Activated CD4-positive, alpha-beta T cell treated with anti-CD3 and anti-CD28 coated beads for 4 hours (primary cell): ENCODE data around the gene DHRS4L2.
A peak's percentile ranks its signal among the peaks of the same experiment; 100 is the strongest.
"Not testable (repeated sequence)": the region's sequence is repeated elsewhere in the genome, so short reads cannot be mapped to it uniquely, and the experiment has no call there.

ENCODE experiments used
- DNase-seq, 2 donors: peaks; one replicate each; pipeline ENCODE4 v3.0.0-alpha.2; 2020

Gene DHRS4L2

GRCh38 chr14:23974041-23974440 is 14.7 kb upstream of the DHRS4L2 start:
- DNase-seq, result not testable (repeated sequence)

DNA sequence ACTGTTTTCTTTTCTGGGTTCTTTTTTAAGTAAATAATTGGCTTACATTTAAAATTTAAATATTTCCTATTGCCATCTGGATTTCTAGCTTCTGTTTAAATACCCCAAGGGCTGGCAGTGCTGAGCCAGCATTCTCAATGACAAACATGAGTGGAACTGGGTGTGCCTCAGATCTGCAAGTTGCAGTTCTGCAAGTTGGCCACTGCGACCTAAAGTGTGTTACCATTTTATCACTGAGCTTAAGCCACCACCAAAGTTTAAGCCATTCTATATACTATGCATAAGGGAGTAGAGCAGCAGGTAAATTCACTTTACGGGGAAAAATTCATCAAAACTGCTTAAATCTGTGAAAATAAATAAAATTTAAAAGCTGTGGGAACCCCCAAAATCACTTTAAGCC is 11.5 kb upstream of the DHRS4L2 start:
- not testable (repeated sequence) for DNase-seq

GRCh38 chr14:23981951-23982813 is 6.5 kb upstream of the DHRS4L2 start:
- not testable (repeated sequence) for DNase-seq

DNA sequence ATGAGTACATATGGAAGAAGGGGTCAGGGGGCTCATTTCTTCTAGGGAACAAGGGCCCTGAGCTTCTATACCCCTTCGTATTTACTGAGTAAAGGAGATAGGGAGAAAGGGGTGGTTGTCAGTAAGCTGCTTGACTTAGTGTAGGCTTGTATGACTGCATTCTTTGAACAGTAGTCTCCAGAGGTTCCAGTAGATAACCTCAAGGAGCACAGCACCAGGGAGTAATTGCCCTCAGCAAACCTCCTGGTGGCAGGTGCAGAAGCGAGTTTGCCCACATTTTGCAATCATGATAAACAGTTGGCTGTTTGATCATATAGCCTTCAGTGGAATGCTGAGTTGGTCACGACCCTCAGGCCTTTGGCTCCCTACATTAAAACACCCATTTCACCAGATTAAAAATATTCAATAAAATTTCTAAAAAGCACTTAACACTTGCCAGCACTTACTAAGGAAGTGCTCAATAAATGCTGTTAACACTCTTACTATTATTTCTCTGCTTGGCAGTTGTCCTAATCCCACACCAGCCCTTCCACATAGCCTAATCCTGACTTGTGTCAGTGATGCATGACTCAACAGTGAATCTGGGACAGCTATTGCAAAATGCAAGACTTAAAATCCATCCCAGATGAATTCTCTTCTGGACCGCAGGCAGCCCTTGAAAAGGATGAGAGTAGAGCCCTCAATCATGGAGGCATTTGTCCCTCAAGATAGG is 3.7 kb upstream of the DHRS4L2 start:
- DNase-seq, result no peak

- not testable (repeated sequence) for DNase-seq
These were observed 514 bp upstream of the DHRS4L2 start for GRCh38 chr14:23988223-23988606.

DNA sequence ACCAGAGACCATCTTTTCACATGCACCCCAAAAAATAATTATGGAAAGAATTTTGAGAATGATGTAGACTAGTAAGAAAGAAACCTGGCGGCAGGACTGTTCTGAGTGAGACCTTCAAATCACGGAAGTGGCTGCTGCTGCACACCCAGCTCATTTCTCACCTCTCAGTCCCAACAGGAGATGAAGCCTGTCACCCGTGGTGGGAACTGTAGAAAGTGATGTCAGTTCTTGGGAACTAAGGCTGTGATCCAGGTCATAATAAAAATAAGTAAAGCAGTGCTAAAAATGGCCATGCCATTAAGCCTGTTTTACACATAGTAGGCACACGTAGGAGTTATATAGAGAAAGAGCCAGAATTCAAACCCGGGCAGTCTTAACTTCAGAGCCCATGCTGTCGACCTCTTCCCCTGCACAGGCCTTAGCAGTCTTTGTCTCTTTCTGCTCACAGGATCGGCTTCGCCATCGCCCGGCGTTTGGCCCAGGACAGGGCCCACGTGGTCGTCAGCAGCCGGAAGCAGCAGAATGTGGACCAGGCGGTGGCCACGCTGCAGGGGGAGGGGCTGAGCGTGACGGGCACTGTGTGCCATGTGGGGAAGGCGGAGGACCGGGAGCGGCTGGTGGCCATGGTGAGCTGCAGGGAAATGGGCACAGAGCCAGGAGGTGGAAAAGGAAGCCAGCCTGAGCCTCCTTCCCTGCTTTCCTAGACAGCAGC is 1.2 kb downstream of the DHRS4L2 start:
- not testable (repeated sequence) for DNase-seq

- not testable (repeated sequence) for DNase-seq
These were observed 2.2 kb downstream of the DHRS4L2 start for GRCh38 chr14:23990961-23991360.

- DNase-seq, result not testable (repeated sequence)
These were observed 4.3 kb downstream of the DHRS4L2 start for GRCh38 chr14:23993042-23993441.

GRCh38 chr14:23996009-23996408 is 7.3 kb downstream of the DHRS4L2 start:
- not testable (repeated sequence) for DNase-seq

DNA sequence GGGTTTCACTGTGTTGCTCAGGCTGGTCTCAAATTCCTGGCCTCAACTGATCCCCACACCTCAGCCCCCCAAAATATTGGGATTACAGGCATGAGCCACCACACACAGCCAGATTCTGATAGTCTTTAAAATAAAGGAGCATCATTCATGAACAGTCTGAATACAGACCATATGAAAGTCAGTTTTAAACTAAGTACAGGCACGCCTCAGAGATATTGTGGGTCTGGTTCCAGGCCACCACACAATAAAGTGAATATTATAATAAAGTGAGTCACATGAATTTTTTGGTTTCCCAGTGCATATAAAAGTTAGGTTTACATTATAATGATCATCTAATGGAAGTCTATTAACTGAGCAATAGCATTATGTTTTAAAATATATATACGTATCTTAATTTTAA is 8.1 kb downstream of the DHRS4L2 start:
- DNase-seq, result not testable (repeated sequence)

GRCh38 chr14:23999640-24000039 is 10.9 kb downstream of the DHRS4L2 start:
- not testable (repeated sequence) for DNase-seq

DNA sequence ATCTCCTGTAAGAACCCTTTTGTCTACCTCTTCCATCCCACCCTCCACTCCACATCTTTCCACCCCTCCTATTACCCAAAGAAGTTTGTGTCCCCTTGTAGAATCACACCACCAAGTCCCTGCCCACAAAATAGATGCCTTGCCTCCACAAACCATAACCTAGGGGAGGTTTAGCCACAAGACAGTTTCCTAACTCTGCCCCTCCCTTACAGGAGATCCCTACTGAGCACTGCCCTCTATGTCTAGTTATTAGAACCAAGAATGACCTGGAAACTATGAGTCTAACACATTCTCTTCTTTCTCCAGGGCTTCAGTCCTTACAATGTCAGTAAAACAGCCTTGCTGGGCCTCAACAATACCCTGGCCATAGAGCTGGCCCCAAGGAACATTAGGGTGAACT is 12.3 kb downstream of the DHRS4L2 start:
- DNase-seq, result not testable (repeated sequence)

- not testable (repeated sequence) for DNase-seq
These were observed 12.9 kb downstream of the DHRS4L2 start for GRCh38 chr14:24001679-24002078.

- not testable (repeated sequence) for DNase-seq
These were observed 17.7 kb downstream of the DHRS4L2 start for GRCh38 chr14:24006471-24006816.

DNA sequence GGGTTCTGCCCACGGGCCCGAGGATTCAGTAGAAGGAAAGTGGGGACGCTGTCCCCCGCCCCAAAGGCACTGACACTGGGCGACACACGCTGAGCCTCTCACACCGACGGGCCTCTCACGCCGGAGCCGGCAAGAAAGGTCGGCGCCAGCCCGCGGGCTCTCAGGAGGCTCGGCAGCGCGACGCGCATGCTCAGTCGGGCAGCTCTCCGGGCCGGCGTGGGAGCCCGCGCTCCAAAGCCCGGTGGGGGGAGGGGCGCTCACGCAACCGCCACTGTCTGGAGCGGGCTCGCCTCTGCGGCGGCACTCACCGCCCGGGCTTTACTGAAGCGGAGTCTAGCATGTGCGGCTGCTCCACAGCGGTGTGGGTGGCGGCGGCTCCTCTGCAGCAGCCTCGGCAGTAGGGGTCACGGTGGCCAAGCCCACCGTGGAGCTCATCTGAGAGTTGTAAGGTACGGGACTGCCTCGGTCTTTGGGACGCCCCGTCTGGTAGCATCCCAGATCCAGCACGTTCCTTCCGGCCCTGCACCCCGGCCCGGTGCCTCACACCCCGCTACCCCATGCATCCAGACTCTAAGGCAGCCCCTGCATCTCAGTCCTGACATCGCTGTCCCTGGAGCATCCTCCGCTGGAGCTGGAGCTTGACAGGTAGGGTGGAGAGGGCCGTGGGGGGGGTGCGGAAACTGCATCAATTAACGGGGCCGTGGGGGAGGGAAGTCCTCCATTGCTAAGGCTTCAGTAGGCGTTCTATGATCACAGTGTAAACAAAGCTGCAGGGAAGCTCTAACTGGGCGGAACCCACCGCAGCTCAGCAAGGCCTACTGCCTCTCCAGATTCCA is 18.3 kb downstream of the DHRS4L2 start:
- DNase-seq, result peak; percentile 49 to 59

- no peak for DNase-seq
These were observed 22.3 kb downstream of the DHRS4L2 start for GRCh38 chr14:24011051-24011450.

- not testable (repeated sequence) for DNase-seq
These were observed 24.1 kb downstream of the DHRS4L2 start for GRCh38 chr14:24012726-24013273.

GRCh38 chr14:24013654-24014514 is 25.2 kb downstream of the DHRS4L2 start:
- peak; percentile 44 to 61 for DNase-seq

- DNase-seq, result not testable (repeated sequence)
These were observed 27.0 kb downstream of the DHRS4L2 start for GRCh38 chr14:24015745-24016144.

DNA sequence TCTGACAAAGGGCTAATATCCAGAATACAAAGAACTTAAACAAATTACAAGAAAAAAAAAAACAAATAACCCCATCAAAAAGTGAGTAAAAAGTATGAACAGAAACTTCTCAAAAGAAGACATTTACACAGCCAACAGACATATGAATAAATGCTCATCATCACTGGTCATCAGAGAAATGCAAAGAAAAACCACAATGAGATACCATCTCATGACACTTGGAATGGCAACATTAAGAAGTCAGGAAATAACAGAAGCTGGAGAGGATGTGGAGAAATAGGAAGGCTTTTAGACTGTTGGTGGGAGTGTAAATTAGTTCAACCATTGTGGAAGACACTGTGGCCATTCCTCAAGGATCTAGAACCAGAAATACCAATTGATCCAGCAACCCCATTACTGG is 30.2 kb downstream of the DHRS4L2 start:
- DNase-seq, result not testable (repeated sequence)

- not testable (repeated sequence) for DNase-seq
These were observed 31.2 kb downstream of the DHRS4L2 start for GRCh38 chr14:24019944-24020343.
